HG03521 (cell line): Measurements from ENCODE around the gene APLF.

ENCODE experiments used
- ATAC-seq: cut with Tn5 transposase; IDR thresholded peaks from one replicate; pipeline ENCODE4 v1.9.1; 2021; ENCODE audit warnings: mild to moderate bottlenecking, moderate library complexity; ENCODE audit not compliant: unreplicated experiment

Gene APLF

DNA sequence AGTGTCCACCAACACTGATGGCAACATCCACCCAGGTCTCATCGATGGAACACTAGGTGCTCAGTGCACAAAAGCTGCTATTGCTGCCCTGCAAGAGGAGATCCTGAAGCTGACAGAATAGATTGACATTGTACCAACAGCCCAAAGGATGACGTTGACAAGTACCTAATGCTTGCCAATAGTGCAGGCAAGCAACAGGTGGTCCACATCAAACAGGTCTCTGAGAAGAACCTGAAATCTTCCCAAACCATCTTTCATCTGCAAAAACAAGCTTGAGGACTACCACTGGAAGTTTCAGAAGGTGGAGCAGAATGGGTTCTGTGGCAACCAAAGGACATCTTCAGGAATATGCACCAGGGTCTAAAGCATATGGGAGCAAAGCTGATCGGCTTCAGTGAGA is 160.2 kb downstream of the APLF start:
- no peak for ATAC-seq
